ENCODE results near the gene HOXD9.
A peak's percentile ranks its signal among the peaks of the same experiment; 100 is the strongest.

Gene HOXD9

DNA sequence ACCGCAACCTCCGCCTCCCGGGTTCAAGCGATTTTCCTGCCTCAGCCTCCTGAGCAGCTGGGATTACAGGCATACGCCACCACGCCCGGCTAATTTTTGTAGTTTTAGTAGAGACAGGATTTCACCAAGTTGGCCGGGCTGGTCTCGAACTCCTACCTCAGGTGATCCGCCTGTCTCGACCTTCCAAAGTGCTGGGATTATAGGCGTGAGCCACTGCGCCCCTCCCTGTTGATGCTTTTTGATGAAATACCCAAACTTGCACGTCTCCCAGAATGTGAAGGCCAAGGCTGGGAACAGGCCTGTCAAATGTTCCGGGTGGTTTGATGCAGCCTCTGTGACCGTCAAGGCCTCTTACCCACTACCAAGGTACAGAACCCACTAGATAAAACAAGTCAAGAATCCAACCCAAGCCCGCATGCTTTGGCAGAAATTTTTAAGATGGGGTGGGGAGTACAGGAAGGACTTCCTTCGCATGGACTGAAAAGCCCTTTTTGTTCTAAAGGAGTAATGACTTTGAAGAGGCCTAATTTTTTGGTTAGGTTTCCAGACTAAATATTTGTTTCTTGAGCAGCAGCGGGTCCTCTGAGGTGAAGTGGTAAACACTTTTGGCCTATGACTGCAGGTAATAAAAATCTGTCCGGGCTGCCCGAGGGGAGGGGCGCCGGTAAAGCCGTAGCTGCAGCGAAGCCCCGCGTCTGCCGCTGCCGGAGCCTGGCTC is 35.0 kb upstream of the HOXD9 start:
- no peaks in the 10 kb centered on the region for H3K9me3 ChIP-seq (ENCODE audit: control insufficient read depth, insufficient read depth, low read length)
- H3K4me3 ChIP-seq (ENCODE audit: low read length) = no peak overlapping the region
- H3K36me3 ChIP-seq (ENCODE audit: control insufficient read depth, insufficient read depth, low read length) = no peaks in the 10 kb centered on the region
- no CpG with 5 or more reads among the region's 29 CpGs for WGBS (ENCODE audit: insufficient coverage, insufficient read length)
- peaks cover 5% of the 10 kb centered on the region for H3K4me1 ChIP-seq (ENCODE audit: control insufficient read depth, insufficient read depth, low read length)
- no peak overlapping the region for H3K27ac ChIP-seq (ENCODE audit: low read length)
- H3K27me3 ChIP-seq (ENCODE audit: control insufficient read depth, insufficient read depth, low read length) = peaks cover 96% of the 10 kb centered on the region
- no peak for DNase-seq (ENCODE audit: low read depth, low spot score)

DNA sequence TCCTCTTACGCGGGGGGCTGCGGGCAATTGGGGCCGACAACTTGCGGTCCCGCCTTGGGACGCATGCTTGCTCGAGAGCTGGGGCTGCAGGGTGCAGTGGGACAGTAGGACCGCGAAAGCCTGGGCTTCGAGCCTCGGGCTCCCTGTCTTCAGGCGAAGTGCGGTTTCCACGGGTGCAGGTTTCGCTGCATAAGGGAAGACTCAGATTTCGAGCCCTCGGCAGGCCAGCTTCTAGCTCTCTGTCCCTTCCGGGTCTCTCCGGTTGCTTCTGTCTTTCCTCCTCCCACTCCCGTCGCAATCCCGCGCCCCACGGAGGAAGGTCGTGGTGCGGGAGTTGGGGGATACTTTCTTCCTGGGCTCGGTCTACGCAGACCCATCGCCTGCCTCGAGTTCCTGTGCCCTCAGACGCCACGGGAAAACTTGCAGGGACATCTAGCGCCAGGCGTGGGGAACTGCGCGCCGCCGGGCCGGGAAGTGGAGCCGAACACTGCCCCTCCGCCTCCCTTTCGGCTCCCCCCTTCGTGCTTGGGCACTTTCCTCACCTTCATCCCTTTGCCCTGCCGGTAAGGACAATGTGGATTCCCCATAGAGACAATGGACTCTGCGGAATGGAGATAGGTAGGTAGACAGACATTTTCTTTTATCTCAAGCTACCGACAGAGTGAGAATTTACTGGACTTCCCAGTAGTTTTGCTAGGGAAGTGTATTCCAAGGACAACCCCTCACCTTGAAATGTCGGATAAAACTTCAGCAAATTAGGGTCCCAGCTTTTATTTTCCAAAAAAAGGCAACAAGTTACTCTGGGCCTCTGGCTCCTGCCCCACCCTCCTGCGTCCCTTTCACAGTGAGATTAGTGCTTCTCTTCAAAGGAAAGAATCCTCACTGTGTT is 34.2 kb upstream of the HOXD9 start:
- DNase-seq (ENCODE audit: low read depth, low spot score) = no peak
- H3K4me3 ChIP-seq (ENCODE audit: low read length) = no peak overlapping the region; the same call in 1 of the 2 replicates

DNA sequence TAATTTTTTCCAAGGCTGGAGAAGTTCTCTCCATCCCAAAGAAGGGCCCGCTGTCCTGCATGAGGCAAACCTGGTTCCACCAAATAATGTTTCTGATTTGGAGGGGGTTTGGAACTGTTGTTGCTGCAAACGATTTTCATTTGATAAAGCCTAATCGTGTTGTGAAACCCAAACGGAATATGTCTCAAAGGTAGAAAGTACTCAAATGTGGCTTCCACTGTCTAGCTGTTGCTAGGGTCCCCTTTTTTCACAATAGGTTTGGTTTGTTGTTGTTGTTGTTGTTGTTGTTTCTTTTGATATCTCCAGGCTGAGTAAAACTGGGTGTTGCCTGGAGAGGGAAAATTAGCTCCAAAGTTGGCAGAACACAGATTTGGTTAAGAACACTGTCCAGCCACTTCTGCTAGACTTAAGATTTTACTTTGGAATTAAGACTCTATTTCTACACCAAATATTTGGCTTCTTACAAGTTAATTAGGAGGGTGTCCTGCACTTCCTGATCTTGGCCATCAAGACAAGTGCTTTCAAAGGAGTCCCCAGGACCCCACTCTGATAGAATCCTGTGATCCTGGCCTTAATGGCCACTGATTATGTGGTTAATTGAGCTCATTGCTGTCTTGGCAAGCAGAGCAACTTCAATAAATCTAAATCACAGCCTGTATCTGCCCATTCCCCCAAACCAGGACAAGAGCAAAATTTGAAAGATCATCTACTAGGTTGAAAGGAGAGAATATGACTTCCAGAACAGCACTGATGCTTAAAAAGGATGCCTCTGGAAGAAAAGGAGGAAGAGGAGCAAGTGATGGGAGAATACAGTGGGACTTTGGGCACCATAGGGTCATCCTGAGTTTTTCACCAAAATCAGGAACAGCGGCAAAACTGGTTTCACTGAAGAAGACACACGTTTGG is 33.3 kb upstream of the HOXD9 start:
- no peak for DNase-seq (ENCODE audit: low read depth, low spot score)
- peaks cover 91% of the 10 kb centered on the region for H3K27me3 ChIP-seq (ENCODE audit: control insufficient read depth, insufficient read depth, low read length)

More for the DNA sequence above, 34.2 kb upstream of the HOXD9 start:
- WGBS (ENCODE audit: insufficient coverage, insufficient read length) = no CpG with 5 or more reads among the region's 49 CpGs
- H3K27me3 ChIP-seq (ENCODE audit: control insufficient read depth, insufficient read depth, low read length) = peaks cover 91% of the 10 kb centered on the region
- H3K27ac ChIP-seq (ENCODE audit: low read length) = no peak overlapping the region
- H3K4me1 ChIP-seq (ENCODE audit: control insufficient read depth, insufficient read depth, low read length) = peaks cover 6% of the 10 kb centered on the region
- no peaks in the 10 kb centered on the region for H3K36me3 ChIP-seq (ENCODE audit: control insufficient read depth, insufficient read depth, low read length)
- H3K9me3 ChIP-seq (ENCODE audit: control insufficient read depth, insufficient read depth, low read length) = no peaks in the 10 kb centered on the region

DNA sequence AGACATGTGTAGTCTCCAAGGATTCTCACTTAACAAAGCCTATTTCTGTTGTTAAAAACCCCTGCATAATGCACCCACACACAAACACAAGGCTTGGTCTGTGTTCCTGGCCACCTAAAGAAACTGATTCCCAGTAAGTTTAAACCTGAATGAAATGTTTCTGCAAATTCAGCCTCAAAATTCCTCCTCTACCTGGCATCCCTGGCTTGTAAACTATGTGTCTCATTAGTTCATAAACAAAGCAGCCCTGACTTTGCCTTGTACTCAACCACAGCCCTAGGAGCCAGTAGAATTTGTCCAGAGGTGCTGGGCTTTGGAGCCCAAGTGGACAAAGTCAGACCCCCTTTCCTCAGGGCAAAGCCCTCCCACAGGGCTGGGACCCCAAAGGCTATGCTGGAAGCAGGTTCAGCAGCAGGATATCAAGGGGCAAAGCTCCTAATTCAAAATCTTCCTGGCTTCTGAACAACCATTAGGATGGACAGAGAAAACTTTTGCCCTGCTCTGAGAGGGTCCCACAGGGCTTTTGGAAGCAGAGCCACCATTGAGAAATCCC is 32.6 kb upstream of the HOXD9 start:
- DNase-seq (ENCODE audit: low read depth, low spot score) = no peak
- Histone ChIP-seq H3K9me3 (ENCODE audit: control insufficient read depth, insufficient read depth, low read length) (no peaks in the 10 kb centered on the region), H3K36me3 (ENCODE audit: control insufficient read depth, insufficient read depth, low read length) (no peaks in the 10 kb centered on the region), H3K4me3 (ENCODE audit: low read length) (no peak overlapping the region), H3K27ac (ENCODE audit: low read length) (no peak overlapping the region), H3K4me1 (ENCODE audit: control insufficient read depth, insufficient read depth, low read length) (peaks cover 6% of the 10 kb centered on the region), H3K27me3 (ENCODE audit: control insufficient read depth, insufficient read depth, low read length) (peaks cover 90% of the 10 kb centered on the region)

More for the DNA sequence above, 33.3 kb upstream of the HOXD9 start:
- Histone ChIP-seq H3K9me3 (ENCODE audit: control insufficient read depth, insufficient read depth, low read length) (no peaks in the 10 kb centered on the region), H3K4me3 (ENCODE audit: low read length) (no peak overlapping the region), H3K4me1 (ENCODE audit: control insufficient read depth, insufficient read depth, low read length) (peaks cover 6% of the 10 kb centered on the region), H3K27ac (ENCODE audit: low read length) (no peak overlapping the region), H3K36me3 (ENCODE audit: control insufficient read depth, insufficient read depth, low read length) (no peaks in the 10 kb centered on the region)
- WGBS (ENCODE audit: insufficient coverage, insufficient read length) = no CpG with 5 or more reads among the region's 6 CpGs

DNA sequence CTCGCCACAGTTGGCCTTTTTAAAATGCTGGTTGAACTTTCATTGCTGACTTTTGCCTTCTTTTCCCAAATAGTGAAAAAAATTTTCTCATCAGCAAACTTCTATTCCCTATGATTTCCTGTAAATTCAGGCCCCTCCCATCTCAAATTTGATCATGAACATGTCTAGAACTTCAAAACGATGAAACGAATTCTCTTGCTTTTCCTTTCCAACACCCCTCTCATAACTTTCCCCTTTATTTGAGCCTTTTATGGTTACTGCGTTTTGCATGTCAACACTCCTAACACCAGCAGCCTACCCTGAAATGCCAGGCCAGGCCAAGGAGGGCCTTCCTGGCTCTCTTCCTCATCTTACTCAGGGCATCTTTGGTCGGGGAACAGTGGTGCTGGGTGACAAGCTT is 31.7 kb upstream of the HOXD9 start:
- peaks cover 4% of the 10 kb centered on the region; the same call in 1 of the 2 replicates for H3K4me1 ChIP-seq (ENCODE audit: control insufficient read depth, insufficient read depth, low read length)

DNA sequence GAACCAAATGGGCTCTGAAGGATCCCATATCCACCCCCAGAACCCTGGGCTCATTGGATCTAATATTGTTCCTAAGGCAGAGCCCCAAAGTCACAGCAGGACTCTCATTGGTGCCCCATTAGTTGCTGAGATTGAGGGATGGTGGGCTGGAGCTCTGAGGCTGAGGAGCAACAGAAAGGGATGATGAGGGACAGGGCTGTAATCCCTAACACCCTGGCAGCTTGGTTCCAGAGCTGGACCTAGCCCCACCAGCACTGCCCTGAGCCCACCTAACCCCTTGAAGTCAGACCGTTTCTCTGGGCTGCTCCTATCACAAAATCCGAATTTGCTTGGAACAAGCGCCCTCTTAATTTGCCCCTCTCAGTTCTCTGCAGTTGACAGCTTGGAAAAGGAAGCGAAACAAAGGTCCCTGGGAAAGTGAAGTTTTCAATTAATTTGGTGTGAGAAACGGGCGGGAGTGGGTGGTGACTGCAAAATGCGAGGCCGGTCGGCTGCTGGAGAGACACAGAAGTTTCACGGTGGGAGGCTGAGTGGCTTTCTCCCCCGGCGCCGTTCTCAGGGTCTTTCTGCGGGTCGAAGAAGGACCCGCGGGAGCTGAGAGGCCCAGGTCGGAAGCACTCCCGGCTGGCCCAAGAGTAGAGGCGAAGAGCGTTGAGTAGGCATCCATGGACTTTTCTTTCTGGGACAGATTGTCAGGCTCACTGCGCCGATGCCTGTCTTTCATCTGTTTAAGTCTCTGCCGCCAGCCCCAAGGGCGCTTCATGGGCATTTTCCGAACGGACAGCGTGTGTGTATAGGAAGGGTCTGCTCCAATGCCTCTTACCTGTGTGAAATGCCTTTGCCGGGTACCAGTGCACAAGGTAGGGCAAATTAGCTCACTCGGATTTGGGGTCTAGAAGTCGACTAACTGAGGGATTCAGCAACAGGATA is 30.9 kb upstream of the HOXD9 start:
- Histone ChIP-seq H3K27me3 (ENCODE audit: control insufficient read depth, insufficient read depth, low read length) (peaks cover 80% of the 10 kb centered on the region), H3K36me3 (ENCODE audit: control insufficient read depth, insufficient read depth, low read length) (no peaks in the 10 kb centered on the region), H3K27ac (ENCODE audit: low read length) (no peak overlapping the region), H3K4me3 (ENCODE audit: low read length) (no peak overlapping the region), H3K4me1 (ENCODE audit: control insufficient read depth, insufficient read depth, low read length) (peaks cover 4% of the 10 kb centered on the region; the same call in 1 of the 2 replicates), H3K9me3 (ENCODE audit: control insufficient read depth, insufficient read depth, low read length) (no peaks in the 10 kb centered on the region)
- WGBS (ENCODE audit: insufficient coverage, insufficient read length) = no CpG with 5 or more reads among the region's 31 CpGs
- DNase-seq (ENCODE audit: low read depth, low spot score) = no peak

More for the DNA sequence above, 31.7 kb upstream of the HOXD9 start:
- Histone ChIP-seq H3K4me3 (ENCODE audit: low read length) (no peak overlapping the region), H3K9me3 (ENCODE audit: control insufficient read depth, insufficient read depth, low read length) (no peaks in the 10 kb centered on the region), H3K27me3 (ENCODE audit: control insufficient read depth, insufficient read depth, low read length) (peaks cover 87% of the 10 kb centered on the region), H3K27ac (ENCODE audit: low read length) (no peak overlapping the region), H3K36me3 (ENCODE audit: control insufficient read depth, insufficient read depth, low read length) (no peaks in the 10 kb centered on the region)
- no CpG with 5 or more reads among the region's 5 CpGs for WGBS (ENCODE audit: insufficient coverage, insufficient read length)
- no peak for DNase-seq (ENCODE audit: low read depth, low spot score)

DNA sequence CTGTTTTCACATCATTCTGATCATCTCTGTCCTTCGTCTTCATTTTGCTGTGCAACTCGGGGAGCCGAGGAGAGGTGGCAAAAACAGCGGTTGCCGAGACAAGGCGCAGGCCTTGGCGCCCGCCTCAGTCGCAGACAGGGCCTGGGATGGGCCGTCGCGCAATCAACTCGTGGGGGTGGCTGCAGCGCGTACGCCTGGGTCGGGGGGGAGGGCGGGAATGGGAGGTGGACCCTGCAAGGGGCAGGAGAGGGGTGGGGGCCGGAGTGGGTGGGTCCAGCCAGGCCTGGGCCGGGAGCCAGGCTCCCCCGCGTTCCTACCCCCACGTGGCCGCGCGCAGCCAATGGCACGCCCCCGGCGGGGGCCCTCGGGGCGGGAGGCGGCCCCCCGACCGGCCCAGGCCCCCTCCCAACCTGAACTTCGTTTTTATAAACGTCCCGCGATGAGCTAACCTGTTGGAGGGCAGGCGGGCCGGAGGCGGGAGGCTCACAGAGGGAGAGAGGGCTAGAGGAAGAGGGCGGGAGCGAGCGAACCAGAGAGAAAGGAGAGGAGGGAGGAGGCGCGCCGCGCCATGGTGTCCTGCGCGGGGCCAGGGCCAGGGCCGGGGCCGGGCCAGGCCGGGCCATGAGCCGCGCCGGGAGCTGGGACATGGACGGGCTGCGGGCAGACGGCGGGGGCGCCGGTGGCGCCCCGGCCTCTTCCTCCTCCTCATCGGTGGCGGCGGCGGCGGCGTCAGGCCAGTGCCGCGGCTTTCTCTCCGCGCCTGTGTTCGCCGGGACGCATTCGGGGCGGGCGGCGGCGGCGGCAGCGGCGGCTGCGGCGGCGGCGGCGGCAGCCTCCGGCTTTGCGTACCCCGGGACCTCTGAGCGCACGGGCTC is 30.0 kb upstream of the HOXD9 start, which contains the start of gene HOXD13:
Gene HOXD13, plus strand, starts transcription at position 452 of the 875 bp plus-strand sequence. Its CDS starts 170 bp downstream, at position 622.
- Histone ChIP-seq H3K4me1 (ENCODE audit: control insufficient read depth, insufficient read depth, low read length) (peaks cover 4% of the 10 kb centered on the region; the same call in 1 of the 2 replicates), H3K27ac (ENCODE audit: low read length) (no peak within 1 kb of the TSS), H3K27me3 (ENCODE audit: control insufficient read depth, insufficient read depth, low read length) (peaks cover 71% of the 10 kb centered on the region), H3K4me3 (ENCODE audit: low read length) (peak within 1 kb of the TSS; percentile 5; the same call in 1 of the 2 replicates), H3K9me3 (ENCODE audit: control insufficient read depth, insufficient read depth, low read length) (no peaks in the 10 kb centered on the region), H3K36me3 (ENCODE audit: control insufficient read depth, insufficient read depth, low read length) (no peaks in the 10 kb centered on the region)
- WGBS (ENCODE audit: insufficient coverage, insufficient read length) = no CpG with 5 or more reads among the region's 95 CpGs
- no peak for DNase-seq (ENCODE audit: low read depth, low spot score)

DNA sequence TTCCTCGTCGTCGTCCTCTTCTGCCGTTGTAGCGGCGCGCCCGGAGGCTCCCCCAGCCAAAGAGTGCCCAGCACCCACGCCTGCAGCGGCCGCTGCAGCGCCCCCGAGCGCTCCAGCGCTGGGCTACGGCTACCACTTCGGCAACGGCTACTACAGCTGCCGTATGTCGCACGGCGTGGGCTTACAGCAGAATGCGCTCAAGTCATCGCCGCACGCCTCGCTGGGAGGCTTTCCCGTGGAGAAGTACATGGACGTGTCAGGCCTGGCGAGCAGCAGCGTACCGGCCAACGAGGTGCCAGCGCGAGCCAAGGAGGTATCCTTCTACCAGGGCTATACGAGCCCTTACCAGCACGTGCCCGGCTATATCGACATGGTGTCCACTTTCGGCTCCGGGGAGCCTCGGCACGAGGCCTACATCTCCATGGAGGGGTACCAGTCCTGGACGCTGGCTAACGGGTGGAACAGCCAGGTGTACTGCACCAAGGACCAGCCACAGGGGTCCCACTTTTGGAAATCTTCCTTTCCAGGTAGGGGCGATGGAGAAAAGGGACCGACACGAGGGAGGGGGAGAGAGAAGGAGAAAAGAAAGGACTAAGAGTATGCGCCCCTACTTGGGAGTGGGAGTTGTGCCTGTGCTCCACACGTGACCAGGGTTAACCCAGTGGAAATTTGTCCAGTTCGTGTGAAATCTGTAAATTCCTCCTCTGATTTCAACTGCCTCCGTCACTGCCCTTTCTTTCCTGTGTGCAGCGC is 29.2 kb upstream of the HOXD9 start:
- DNase-seq (ENCODE audit: low read depth, low spot score) = no peak
- Histone ChIP-seq H3K27me3 (ENCODE audit: control insufficient read depth, insufficient read depth, low read length) (peaks cover 70% of the 10 kb centered on the region), H3K36me3 (ENCODE audit: control insufficient read depth, insufficient read depth, low read length) (no peaks in the 10 kb centered on the region), H3K4me3 (ENCODE audit: low read length) (peak overlapping the region; percentile 5; the same call in 1 of the 2 replicates), H3K9me3 (ENCODE audit: control insufficient read depth, insufficient read depth, low read length) (no peaks in the 10 kb centered on the region), H3K27ac (ENCODE audit: low read length) (no peak overlapping the region), H3K4me1 (ENCODE audit: control insufficient read depth, insufficient read depth, low read length) (peaks cover 3% of the 10 kb centered on the region; the same call in 1 of the 2 replicates)
- WGBS (ENCODE audit: insufficient coverage, insufficient read length) = no CpG with 5 or more reads among the region's 53 CpGs
